ENCODE measurements around the gene PRKAA2.

Gene PRKAA2

DNA sequence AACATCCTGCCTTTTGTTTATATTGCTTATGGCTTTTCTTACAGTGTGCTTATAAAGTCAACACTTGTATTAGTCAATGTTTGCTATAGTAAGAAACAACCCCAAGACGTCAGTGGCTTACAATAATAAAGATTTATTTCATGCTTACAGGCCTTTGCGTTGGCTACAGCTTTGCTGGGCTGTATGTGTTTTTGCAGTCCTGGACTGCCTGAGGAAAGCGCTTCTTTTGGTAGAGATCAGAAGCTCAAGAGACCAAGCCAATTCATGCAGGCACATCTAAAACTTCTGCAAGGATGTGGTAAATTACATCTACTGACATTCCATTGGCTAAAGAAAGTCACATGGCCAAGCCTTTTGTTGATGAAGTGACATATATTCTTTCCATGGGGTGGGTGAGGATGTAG, 17.5 kb upstream of the PRKAA2 start:
- H3K4me3 ChIP-seq (ENCODE audit: low read depth, low read length) = no peak overlapping the region
- TF ChIP-seq CTCF (IDR thresholded peaks at IDR 0.05; ENCODE audit: low read depth, low read length, missing control alignments) = no peak
- no peak for DNase-seq (ENCODE audit: low read depth)

DNA sequence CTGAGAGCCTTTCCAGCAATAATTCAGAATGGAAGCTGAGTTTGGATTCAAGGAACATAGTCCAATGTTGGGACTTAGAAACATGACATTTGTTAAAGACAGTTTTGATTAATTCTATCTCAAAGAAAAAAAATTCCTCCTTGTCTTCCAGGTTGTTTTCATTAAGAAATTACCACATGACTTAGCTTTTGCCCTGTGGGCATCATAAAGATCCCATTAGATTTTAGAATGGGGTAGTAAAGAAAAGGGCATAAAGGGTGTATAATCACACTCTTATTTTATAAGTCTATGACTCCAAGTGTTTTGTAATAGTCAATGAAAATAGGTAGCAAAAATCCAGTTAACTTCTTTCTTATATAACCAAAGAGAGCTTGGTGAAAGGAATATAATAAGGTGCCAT, 14.3 kb upstream of the PRKAA2 start:
- TF ChIP-seq CTCF (IDR thresholded peaks at IDR 0.05; ENCODE audit: low read depth, low read length, missing control alignments) = no peak
- DNase-seq (ENCODE audit: low read depth) = no peak

DNA sequence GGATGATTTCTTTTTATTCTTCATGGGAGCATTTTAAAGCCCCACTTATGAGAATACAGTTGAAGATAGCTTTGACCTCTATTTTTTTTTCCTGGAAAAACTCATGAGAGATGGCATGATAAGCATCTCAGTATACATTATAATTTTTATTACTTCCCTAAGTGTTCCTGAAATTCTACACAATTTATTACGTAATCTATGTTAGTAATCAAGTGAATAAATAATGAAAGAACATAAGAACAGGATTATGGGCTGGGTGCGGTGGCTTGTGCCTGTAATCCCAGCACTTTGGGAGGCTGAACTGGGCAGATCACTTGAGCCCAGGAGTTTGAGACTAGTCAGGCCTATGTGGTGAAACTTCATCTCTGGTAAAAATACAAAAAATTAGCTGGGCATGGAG, 13.2 kb upstream of the PRKAA2 start:
- H3K4me3 ChIP-seq (ENCODE audit: low read depth, low read length) = no peak overlapping the region
- DNase-seq (ENCODE audit: low read depth) = no peak
- no peak for TF ChIP-seq CTCF (IDR thresholded peaks at IDR 0.05; ENCODE audit: low read depth, low read length, missing control alignments)

More for the DNA sequence above, 14.3 kb upstream of the PRKAA2 start:
- H3K4me3 ChIP-seq (ENCODE audit: low read depth, low read length) = no peak overlapping the region

GRCh38 chr1:56634981-56635380, 10.1 kb upstream of the PRKAA2 start:
- H3K4me3 ChIP-seq (ENCODE audit: low read depth, low read length) = no peak overlapping the region
- TF ChIP-seq CTCF (IDR thresholded peaks at IDR 0.05; ENCODE audit: low read depth, low read length, missing control alignments) = no peak
- DNase-seq (ENCODE audit: low read depth) = no peak

DNA sequence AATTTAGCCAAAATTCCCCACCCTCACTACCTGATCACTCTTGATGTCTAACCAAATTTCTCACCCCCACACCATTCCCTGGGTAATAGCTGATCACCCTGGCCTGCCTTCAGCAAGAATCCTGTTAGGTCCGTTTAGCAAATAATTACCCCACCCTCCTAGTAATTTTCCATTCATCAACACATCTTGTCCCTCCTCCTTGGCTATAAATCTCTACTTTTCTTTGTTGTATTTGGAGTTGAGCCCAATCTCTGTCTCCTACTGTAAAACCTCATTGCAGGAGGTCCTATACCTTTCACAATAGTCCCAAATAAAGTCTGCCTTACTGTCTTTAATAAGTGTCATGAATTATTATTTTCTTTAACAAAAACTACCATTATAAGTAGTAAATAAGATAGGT, 6.9 kb upstream of the PRKAA2 start:
- no peak for TF ChIP-seq CTCF (IDR thresholded peaks at IDR 0.05; ENCODE audit: low read depth, low read length, missing control alignments)
- H3K4me3 ChIP-seq (ENCODE audit: low read depth, low read length) = no peak overlapping the region
- DNase-seq (ENCODE audit: low read depth) = no peak

DNA sequence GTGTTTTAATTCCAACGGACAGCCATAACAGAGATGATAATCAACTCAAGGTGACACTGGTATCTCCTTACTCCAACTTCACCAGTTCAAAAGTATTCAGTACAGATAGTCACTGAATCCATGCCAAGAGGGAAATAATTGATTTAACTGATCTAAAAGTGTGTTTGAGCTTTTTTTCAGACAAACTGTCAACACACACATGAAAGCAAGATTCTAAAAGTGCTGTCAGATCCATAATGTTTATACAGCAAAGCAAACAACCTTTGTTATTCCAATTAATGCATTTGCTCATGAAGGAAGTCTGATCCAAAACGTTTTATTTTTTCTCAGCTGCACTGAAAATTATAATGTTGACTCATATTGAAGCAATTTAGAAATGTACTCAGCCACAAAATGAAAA, 5.9 kb upstream of the PRKAA2 start:
- no peak for TF ChIP-seq CTCF (IDR thresholded peaks at IDR 0.05; ENCODE audit: low read depth, low read length, missing control alignments)
- DNase-seq (ENCODE audit: low read depth) = no peak
- H3K4me3 ChIP-seq (ENCODE audit: low read depth, low read length) = no peak overlapping the region

GRCh38 chr1:56643661-56644060, 1.5 kb upstream of the PRKAA2 start:
- no peak for DNase-seq (ENCODE audit: low read depth)

More at GRCh38 chr1:56643661-56644060, 1.5 kb upstream of the PRKAA2 start:
- H3K4me3 ChIP-seq (ENCODE audit: low read depth, low read length) = no peak overlapping the region
- no peak for TF ChIP-seq CTCF (IDR thresholded peaks at IDR 0.05; ENCODE audit: low read depth, low read length, missing control alignments)

Measured in GM12864 (cell line).